Mesendoderm (in vitro differentiated cells): ENCODE data around the gene PCDHB2.
"Not testable (repeated sequence)": the region's sequence is repeated elsewhere in the genome, so short reads cannot be mapped to it uniquely, and the experiment has no call there.

ENCODE experiments used
- DNase-seq: peaks from one replicate; pipeline ENCODE4 v3.0.0; 2013
- H2AK5ac ChIP-seq: 2 replicates; pipeline ENCODE4 v1.6.1; 2013; ENCODE audit warnings: low read length, inconsistent platforms
- H2BK120ac ChIP-seq: 2 replicates; pipeline ENCODE4 v1.6.1; 2013; ENCODE audit warnings: low read depth, mild to moderate bottlenecking, low read length, moderate library complexity, mixed read lengths
- H2BK15ac ChIP-seq: replicated peaks from 2 replicates; pipeline ENCODE4 v1.6.1; 2013; ENCODE audit warnings: low read depth, mild to moderate bottlenecking, moderate library complexity
- H2BK5ac ChIP-seq: 2 replicates; pipeline ENCODE4 v1.6.1; 2013; ENCODE audit warnings: low read length, inconsistent platforms
- H3K18ac ChIP-seq: 2 replicates; pipeline ENCODE4 v1.6.1; 2013; ENCODE audit warnings: mild to moderate bottlenecking, low read length, mixed read lengths
- H3K23ac ChIP-seq: one replicate; pipeline ENCODE4 v1.6.1; 2013; ENCODE audit warnings: low read length
- H3K27ac ChIP-seq: 2 replicates; pipeline ENCODE4 v1.5.1; 2013; ENCODE audit warnings: low read depth, mild to moderate bottlenecking, inconsistent platforms, low read length, moderate library complexity
- H3K27me3 ChIP-seq: 2 replicates; pipeline ENCODE4 v1.6.1; 2013; ENCODE audit warnings: low read length, control low read depth, mild to moderate bottlenecking, inconsistent platforms; ENCODE audit not compliant: insufficient read depth, poor library complexity
- H3K36me3 ChIP-seq: 2 replicates; pipeline ENCODE4 v1.6.1; 2013; ENCODE audit warnings: low read length, inconsistent platforms; ENCODE audit not compliant: control insufficient read depth, insufficient read depth
- H3K4ac ChIP-seq: one replicate; pipeline ENCODE4 v1.6.1; 2013; ENCODE audit warnings: low read depth, mild to moderate bottlenecking, low read length, moderate library complexity
- H3K4me1 ChIP-seq: 2 replicates; pipeline ENCODE4 v1.6.1; 2013; ENCODE audit warnings: low read depth, low read length, inconsistent platforms; ENCODE audit not compliant: control insufficient read depth
- H3K4me2 ChIP-seq: 2 replicates; pipeline ENCODE4 v1.6.1; 2013; ENCODE audit warnings: low read length
- H3K4me3 ChIP-seq: 2 replicates; pipeline ENCODE4 v1.5.1; 2013; ENCODE audit warnings: mild to moderate bottlenecking, low read length
- H3K56ac ChIP-seq: one replicate; pipeline ENCODE4 v1.6.1; 2013; ENCODE audit warnings: low read length
- H3K79me1 ChIP-seq: 2 replicates; pipeline ENCODE4 v1.6.1; 2013; ENCODE audit warnings: low read length, inconsistent platforms
- H3K79me2 ChIP-seq: 2 replicates; pipeline ENCODE4 v1.6.1; 2013; ENCODE audit warnings: mild to moderate bottlenecking, low read length; ENCODE audit not compliant: control insufficient read depth, insufficient read depth
- H3K9ac ChIP-seq: 2 replicates; pipeline ENCODE4 v1.6.1; 2013; ENCODE audit warnings: low read length, inconsistent platforms
- H4K5ac ChIP-seq: one replicate; pipeline ENCODE4 v1.6.1; 2013; ENCODE audit warnings: low read length
- H4K8ac ChIP-seq: one replicate; pipeline ENCODE4 v1.6.1; 2013; ENCODE audit warnings: low read depth, mild to moderate bottlenecking, control low read depth, low read length, moderate library complexity
- WGBS: extraction: QIAGEN DNeasy Blood & Tissue Kit; methylation state at CpG from one replicate; pipeline ENCODE4 v1.1.7; 2013; ENCODE audit warnings: low lambda C conversion rate, missing lambda C conversion rate; ENCODE audit not compliant: insufficient coverage; ENCODE audit errors: extremely low coverage; 5-methylcytosine and 5-hydroxymethylcytosine counted together

Gene PCDHB2

DNA sequence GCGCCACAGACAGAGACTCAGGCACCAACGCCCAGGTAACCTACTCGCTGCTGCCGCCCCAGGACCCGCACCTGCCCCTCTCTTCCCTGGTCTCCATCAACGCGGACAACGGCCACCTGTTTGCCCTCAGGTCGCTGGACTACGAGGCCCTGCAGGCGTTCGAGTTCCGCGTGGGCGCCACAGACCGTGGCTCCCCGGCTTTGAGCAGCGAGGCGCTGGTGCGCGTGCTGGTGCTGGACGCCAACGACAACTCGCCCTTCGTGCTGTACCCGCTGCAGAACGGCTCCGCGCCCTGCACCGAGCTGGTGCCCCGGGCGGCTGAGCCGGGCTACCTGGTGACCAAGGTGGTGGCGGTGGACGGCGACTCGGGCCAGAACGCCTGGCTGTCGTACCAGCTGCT, 7.7 kb downstream of the PCDHB2 start:
- not testable (repeated sequence) for H2BK120ac ChIP-seq, H3K79me1 ChIP-seq, H3K18ac ChIP-seq, H4K8ac ChIP-seq, H4K5ac ChIP-seq, H2BK5ac ChIP-seq, H3K23ac ChIP-seq, H2BK15ac ChIP-seq, H2AK5ac ChIP-seq, H3K4me1 ChIP-seq, H3K9ac ChIP-seq, H3K36me3 ChIP-seq, H3K27ac ChIP-seq, H3K4me2 ChIP-seq, H3K56ac ChIP-seq, H3K79me2 ChIP-seq, H3K27me3 ChIP-seq, DNase-seq, H3K4me3 ChIP-seq, H3K4ac ChIP-seq
- no CpG with 5 or more reads among the region's 39 CpGs for WGBS

DNA sequence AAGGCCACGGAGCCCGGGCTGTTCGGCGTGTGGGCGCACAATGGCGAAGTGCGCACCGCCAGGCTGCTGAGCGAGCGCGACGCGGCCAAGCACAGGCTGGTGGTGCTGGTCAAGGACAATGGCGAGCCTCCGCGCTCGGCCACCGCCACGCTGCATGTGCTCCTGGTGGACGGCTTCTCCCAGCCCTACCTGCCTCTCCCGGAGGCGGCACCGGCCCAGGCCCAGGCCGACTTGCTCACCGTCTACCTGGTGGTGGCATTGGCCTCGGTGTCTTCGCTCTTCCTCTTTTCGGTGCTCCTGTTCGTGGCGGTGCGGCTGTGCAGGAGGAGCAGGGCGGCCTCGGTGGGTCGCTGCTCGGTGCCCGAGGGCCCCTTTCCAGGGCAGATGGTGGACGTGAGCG, 8.1 kb downstream of the PCDHB2 start:
- not testable (repeated sequence) for H2AK5ac ChIP-seq, H3K9ac ChIP-seq, H2BK5ac ChIP-seq, H3K56ac ChIP-seq, H4K8ac ChIP-seq, H3K79me1 ChIP-seq, H3K36me3 ChIP-seq, H3K4ac ChIP-seq, H3K18ac ChIP-seq, H3K27me3 ChIP-seq, H3K23ac ChIP-seq, H3K4me2 ChIP-seq, H2BK120ac ChIP-seq, H3K4me3 ChIP-seq, DNase-seq, H3K79me2 ChIP-seq, H4K5ac ChIP-seq, H3K27ac ChIP-seq, H2BK15ac ChIP-seq, H3K4me1 ChIP-seq
- no CpG with 5 or more reads among the region's 38 CpGs for WGBS

DNA sequence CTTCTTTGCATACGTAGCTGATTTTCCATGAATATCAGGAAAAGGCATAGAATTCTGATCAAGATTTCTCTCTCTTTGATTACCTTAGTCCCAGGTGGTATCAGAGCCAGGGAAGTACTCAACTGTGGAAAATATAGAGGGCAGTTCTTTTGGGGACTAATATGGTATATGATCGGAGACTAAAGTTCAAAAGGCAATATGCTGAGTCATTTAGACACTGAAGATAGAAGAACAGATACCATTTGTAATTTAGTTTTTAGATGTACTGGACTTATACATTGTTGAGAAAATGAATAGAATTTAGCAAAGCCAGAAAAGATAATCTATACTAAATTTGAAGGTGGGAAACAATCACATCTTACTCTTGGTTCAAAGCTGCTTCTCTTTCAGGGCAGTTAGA, 10.9 kb downstream of the PCDHB2 start:
- Histone ChIP-seq H3K9ac (no peak overlapping the region), H2BK5ac (no peak overlapping the region), H3K27ac (no peak overlapping the region), H4K5ac (no peak overlapping the region), H3K36me3 (no peaks in the 10 kb centered on the region), H3K23ac (no peak overlapping the region), H3K18ac (no peak overlapping the region), H3K4me3 (no peak overlapping the region), H4K8ac (no peak overlapping the region), H3K27me3 (no peaks in the 10 kb centered on the region), H3K56ac (no peak overlapping the region), H3K4me1 (no peaks in the 10 kb centered on the region), H3K4me2 (no peak overlapping the region), H3K4ac (no peak overlapping the region), H2AK5ac (no peak overlapping the region), H2BK15ac (no peak overlapping the region), H3K79me1 (no peaks in the 10 kb centered on the region), H2BK120ac (no peak overlapping the region), H3K79me2 (no peaks in the 10 kb centered on the region)
- DNase-seq: no peak
- WGBS: no CpG with 5 or more reads among the region's 2 CpGs

DNA sequence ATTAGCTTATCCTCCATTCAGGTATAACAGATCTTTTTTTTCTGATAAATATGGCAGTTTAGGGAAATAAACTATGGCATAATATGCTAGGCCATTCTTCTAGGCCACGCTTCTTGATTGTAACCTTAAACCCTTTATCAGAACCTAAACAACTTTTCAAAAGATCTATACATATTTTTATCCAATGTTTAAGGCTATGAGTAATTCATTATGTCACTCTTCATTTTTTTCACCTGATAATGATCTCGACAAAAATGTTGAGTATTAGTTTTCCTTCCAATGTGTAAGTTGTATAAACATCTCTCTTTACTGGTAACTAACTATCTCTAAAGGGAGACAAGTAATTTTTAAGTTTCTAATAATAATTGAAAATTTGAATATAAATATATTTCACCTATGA, 24.8 kb downstream of the PCDHB2 start:
- no peaks in the 10 kb centered on the region for H3K79me2 ChIP-seq
- no peaks in the 10 kb centered on the region for H3K36me3 ChIP-seq
- H3K27me3 ChIP-seq: no peaks in the 10 kb centered on the region
- H3K9ac ChIP-seq: no peak overlapping the region
- H3K79me1 ChIP-seq: no peaks in the 10 kb centered on the region
- no peak overlapping the region for H3K18ac ChIP-seq
- H2BK120ac ChIP-seq: no peak overlapping the region
- no peak overlapping the region for H3K4ac ChIP-seq
- H3K23ac ChIP-seq: no peak overlapping the region
- no peak overlapping the region for H4K5ac ChIP-seq
- DNase-seq: no peak
- WGBS: no CpG with 5 or more reads among the region's 2 CpGs
- H4K8ac ChIP-seq: no peak overlapping the region
- H3K4me3 ChIP-seq: no peak overlapping the region
- H3K27ac ChIP-seq: no peak overlapping the region
- no peak overlapping the region for H3K4me2 ChIP-seq
- H3K4me1 ChIP-seq: no peaks in the 10 kb centered on the region
- H3K56ac ChIP-seq: no peak overlapping the region
- no peak overlapping the region for H2BK5ac ChIP-seq
- no peak overlapping the region for H2AK5ac ChIP-seq
- no peak overlapping the region for H2BK15ac ChIP-seq

DNA sequence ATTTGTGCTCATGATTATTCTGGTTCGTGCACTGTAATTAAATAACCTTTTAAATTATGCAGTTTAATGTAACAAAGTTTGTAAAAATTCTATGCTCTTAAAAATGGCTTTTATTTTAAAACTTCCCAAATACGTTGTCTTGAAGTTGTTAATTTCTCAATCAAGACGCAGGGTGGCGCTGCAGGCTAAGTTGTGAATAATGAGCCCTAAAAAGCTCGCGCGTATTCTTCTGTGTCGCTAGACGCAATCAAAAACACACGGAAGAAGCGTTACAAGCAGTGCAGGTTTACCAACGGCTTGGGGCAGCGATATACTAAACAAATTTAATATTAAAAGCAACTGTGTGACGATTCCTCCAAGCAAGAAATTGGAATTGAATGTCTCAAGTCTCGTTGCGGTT, 27.1 kb downstream of the PCDHB2 start, which contains the start of gene PCDHB4:
Gene PCDHB4, plus strand, starts transcription at position 256 of the 400 bp plus-strand sequence. CDS start 181 bp downstream, outside the sequence.
- Histone ChIP-seq H3K79me2 (no peaks in the 10 kb centered on the region), H2BK15ac (no peak within 1 kb of the TSS), H4K5ac (no peak within 1 kb of the TSS), H3K27ac (no peak within 1 kb of the TSS), H3K23ac (no peak within 1 kb of the TSS), H2BK120ac (no peak within 1 kb of the TSS), H3K4me3 (no peak within 1 kb of the TSS), H2BK5ac (no peak within 1 kb of the TSS), H2AK5ac (no peak within 1 kb of the TSS), H3K4me1 (no peaks in the 10 kb centered on the region), H3K36me3 (no peaks in the 10 kb centered on the region), H3K9ac (no peak within 1 kb of the TSS), H3K18ac (no peak within 1 kb of the TSS), H3K79me1 (no peaks in the 10 kb centered on the region), H4K8ac (no peak within 1 kb of the TSS), H3K4ac (no peak within 1 kb of the TSS), H3K27me3 (no peaks in the 10 kb centered on the region), H3K4me2 (no peak within 1 kb of the TSS), H3K56ac (no peak within 1 kb of the TSS)
- WGBS: no CpG with 5 or more reads among the region's 16 CpGs
- peak; percentile 64 for DNase-seq

DNA sequence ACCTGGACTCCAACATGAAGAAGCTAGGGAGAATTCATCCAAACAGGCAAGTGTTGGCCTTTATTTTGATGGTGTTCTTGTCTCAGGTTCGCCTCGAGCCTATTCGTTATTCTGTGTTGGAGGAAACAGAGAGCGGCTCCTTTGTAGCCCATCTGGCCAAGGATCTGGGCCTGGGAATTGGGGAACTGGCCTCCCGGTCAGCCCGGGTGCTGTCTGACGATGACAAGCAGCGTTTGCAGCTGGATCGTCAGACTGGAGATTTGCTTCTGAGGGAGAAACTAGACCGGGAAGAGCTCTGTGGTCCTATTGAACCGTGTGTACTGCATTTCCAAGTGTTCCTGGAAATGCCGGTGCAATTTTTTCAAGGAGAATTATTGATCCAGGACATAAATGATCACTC, 27.6 kb downstream of the PCDHB2 start:
- Histone ChIP-seq H3K18ac (no peak overlapping the region), H3K4me1 (no peaks in the 10 kb centered on the region), H3K79me1 (no peaks in the 10 kb centered on the region), H3K9ac (no peak overlapping the region), H3K23ac (no peak overlapping the region), H3K4me2 (no peak overlapping the region), H3K4ac (no peak overlapping the region), H3K79me2 (no peaks in the 10 kb centered on the region), H4K5ac (no peak overlapping the region), H2BK120ac (no peak overlapping the region), H3K4me3 (no peak overlapping the region), H2BK5ac (no peak overlapping the region), H4K8ac (no peak overlapping the region), H2AK5ac (no peak overlapping the region), H3K56ac (no peak overlapping the region), H3K27me3 (no peaks in the 10 kb centered on the region), H3K27ac (no peak overlapping the region), H2BK15ac (no peak overlapping the region), H3K36me3 (no peaks in the 10 kb centered on the region)
- WGBS: no CpG with 5 or more reads among the region's 12 CpGs
- DNase-seq: no peak
